GM12875 (cell line): ENCODE data around the gene SNAP47.

Experiments used
- H3K4me3 ChIP-seq: one replicate; pipeline ENCODE4 v1.5.1; 2011; ENCODE audit warnings: low read depth, low read length, control low read depth
- TF ChIP-seq, protein P1 (sequence below): IDR thresholded peaks from 2 replicates; pipeline ENCODE4 v1.5.1; 2011; ENCODE audit warnings: low read depth, mild to moderate bottlenecking, control low read depth, inconsistent platforms, low read length, moderate library complexity, borderline replicate concordance; ENCODE audit not compliant: insufficient read depth

Gene SNAP47

DNA sequence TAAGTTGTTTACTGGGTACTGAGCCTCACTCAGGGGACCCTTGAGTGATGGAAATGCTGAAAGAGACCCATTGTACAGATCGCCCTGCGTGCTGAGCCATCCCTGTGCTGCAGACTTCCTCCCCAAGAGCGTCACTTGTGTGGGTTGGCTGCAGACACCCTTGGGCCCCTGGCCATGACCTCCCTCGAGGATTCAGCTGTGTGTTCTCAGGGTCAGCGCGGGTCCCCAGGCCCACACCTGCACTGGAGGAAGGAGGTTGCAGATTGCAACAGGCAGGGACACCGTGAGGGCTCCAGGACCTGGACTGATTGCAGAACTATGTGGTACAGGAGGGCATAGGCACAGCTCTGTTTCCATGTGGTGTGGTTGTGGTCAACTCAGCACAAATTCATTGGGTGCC, 4.4 kb downstream of the SNAP47 start:
- TF ChIP-seq, protein P1, sequence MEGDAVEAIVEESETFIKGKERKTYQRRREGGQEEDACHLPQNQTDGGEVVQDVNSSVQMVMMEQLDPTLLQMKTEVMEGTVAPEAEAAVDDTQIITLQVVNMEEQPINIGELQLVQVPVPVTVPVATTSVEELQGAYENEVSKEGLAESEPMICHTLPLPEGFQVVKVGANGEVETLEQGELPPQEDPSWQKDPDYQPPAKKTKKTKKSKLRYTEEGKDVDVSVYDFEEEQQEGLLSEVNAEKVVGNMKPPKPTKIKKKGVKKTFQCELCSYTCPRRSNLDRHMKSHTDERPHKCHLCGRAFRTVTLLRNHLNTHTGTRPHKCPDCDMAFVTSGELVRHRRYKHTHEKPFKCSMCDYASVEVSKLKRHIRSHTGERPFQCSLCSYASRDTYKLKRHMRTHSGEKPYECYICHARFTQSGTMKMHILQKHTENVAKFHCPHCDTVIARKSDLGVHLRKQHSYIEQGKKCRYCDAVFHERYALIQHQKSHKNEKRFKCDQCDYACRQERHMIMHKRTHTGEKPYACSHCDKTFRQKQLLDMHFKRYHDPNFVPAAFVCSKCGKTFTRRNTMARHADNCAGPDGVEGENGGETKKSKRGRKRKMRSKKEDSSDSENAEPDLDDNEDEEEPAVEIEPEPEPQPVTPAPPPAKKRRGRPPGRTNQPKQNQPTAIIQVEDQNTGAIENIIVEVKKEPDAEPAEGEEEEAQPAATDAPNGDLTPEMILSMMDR = no peak
- no peak overlapping the region for H3K4me3 ChIP-seq

DNA sequence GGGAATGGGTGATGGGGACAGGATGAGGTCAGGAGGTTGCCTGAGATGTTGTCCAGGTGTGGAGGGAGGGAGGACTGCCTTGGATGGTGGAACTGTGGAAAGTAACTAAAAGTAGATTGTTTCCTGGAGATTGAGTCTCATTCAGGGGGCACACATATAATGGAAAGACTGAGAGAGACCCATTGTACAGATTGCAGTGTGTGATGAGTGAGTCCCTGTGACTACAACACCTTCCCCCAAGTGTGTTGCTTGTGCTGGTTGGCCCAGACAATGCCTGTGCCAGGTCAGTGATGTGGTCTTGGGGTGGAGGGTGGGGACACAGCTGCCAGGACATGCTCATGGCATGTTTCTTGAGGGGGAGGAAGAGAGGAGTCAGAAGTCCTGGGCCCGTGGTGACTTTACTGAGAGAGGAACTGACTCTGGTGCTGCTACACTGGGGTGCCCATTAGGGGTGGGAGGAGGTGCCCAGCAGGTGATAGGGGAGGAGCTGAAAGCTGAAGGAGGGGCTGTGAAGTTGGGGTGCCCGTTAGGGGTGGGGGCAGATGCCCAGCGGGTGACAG, 5.2 kb downstream of the SNAP47 start:
- no peak overlapping the region for H3K4me3 ChIP-seq
- TF ChIP-seq, protein P1 = no peak

DNA sequence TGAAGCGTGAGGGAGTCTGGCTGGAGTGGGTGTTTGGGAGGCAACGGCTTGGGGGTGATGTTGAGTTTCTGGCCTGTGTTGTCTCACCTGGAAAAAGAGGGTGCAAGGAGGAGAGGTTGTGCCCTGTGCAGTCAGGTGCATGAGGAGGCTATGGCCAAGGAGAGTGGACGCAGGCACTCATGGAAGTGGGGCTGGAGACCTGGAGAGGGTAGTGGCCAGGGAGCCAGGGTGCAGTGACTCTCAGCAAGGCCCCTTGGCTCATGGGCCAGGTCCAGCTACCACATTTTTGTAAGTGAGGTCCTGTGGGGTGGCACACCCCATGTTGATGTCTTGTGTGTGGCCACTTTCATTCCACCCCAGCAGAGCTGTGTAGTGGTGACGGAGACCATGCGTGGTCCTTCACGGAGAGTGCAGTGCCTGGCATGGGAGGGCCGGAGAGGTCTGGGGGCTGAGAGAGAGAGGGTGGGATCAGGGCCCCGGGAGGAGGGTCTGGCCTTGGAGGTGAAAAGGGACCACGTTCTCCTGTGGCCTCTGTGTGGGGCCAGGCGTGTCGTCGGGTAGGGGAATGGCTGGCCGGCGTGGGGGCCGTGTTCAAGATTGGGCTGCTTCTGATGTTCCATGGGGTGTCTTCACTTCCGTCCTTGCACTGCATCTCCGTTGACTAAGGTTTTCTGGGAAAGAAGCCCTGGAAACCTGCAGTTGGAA, 6.1 kb downstream of the SNAP47 start:
- H3K4me3 ChIP-seq = no peak overlapping the region
- TF ChIP-seq, protein P1 = no peak

DNA sequence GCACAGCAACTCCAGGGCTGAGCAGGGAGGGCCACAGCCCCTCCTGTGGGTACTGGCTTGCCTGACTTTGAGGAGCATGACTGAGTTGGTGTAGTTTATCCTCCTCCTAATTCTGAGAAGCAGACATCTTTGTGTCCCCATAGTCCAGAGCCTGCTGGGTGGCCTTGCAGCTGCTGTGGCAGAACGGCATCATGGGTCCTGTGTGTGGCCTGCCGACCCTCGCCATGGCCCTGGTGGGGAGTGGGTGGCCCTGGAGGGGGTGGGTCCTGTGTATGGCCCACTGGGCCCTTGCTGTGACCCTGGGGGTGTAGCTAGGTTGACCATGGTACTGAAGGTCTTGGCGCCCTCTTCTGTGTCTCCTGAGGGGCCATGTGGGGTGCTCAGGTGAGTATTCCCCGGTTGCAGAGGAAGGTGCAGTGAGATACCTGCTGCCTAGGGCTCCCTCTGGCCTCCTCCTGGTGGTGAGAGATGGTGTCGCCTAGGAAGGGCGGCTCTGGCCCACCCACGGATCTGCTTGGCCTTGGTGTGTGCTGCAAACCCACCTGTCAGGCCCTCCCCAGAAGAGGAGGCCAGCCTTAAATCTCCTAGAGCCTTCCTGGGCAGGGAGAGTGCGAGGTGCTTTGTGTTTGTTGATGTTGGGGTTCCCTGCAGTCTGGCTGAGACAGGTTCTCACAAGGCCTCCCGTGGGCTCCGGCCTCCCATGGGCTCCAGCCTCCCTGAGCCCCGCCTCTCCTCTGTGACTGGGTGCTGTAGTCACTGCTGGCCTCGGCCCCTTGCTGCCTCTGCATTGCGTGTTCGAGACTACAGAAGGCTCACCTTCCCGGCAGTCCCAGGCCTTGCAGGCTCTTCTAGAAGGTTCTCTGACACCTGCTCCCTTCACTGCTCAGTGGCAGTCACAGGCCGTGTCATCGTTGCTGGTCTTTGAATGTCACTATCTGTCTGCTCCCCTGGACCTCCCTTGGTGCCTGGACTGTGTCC, 7.8 kb downstream of the SNAP47 start:
- TF ChIP-seq, protein P1 = no peak
- H3K4me3 ChIP-seq = no peak overlapping the region

DNA sequence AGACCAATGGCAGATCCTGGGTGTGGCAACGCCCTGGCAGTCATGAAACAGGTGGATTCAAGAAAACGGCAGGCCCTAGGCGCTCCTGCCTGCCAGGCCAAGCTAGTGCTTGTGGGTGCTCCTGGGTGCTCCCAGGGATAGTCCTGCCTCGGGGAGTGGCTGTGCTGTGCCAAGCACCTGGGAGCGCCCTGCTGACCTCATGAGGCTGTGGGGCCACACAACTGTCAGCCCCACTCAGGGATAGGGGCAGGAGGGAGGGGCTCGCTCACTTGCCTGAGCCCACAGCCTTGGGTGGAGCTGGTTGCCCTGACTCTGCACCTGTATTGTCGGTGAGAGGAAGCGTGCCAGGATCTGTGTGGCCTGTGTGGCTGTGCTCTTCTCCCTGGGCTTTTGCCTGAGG, 9.4 kb downstream of the SNAP47 start:
- H3K4me3 ChIP-seq = no peak overlapping the region
- TF ChIP-seq, protein P1 = no peak

DNA sequence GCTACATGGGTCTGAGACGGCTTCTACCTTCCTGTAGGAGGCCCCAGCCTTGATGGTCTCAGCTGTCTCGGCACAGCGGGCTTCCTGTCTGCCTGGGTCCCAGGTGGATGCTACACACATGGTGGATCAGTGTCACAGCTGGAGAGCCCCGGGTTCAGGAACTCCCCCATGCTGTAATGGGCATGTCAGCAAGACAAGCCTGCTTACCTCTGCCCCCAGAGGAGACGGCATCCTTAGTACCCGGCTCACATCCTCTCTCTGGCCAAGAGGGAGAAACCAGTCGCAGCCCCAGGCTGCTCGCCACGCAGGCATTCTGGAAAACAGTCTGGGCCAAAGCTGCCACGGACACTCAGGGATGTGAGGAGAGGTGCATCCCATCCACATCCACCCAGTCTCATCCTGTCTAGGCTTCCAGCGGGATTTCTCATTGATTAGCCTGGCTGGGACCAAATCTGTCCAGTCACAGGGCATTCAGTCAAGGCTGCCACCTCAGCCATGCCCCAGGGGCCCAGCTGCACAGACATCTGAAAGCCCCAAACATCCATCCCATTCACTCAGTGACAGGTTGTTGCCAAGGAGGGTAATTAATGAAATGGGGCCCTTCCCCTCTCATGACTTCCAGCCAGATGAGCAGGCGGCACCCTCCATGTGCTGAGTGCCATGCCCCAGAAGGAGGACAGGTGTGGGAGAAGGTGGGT, 10.5 kb downstream of the SNAP47 start:
- TF ChIP-seq, protein P1 = no peak
- no peak overlapping the region for H3K4me3 ChIP-seq
